ENCODE results near the gene ORMDL2. TPM values are rescaled to one million over a fixed set of nuclear protein-coding genes. Genes with fewer than 3 reads are reported as not detected.

The ORMDL2 gene
- total RNA-seq: 10 to 100 TPM in 2 of 4 donors, 1 to 10 TPM in 2; 8.3 to 15.7 (median 11.8) TPM

GRCh38 chr12:55817345-55818139, at the start of gene ORMDL2, which contains the start of gene SARNP:
TSS of gene ORMDL2 (plus strand) at chr12:55818041. CDS start at chr12:55819000, 959 bp downstream.
TSS of gene SARNP (minus strand) at chr12:55817724. CDS start at chr12:55817701, 23 bp downstream.
- WGBS: under 1% methylated on average over 35 of the region's 38 CpGs
- Histone ChIP-seq H3K27me3 (no peaks in the 10 kb centered on the region), H3K4me3 (peak within 1 kb of the TSS; percentile 70 to 81 (median 78)), H3K27ac (replicated peaks in 1 of 4) (peak within 1 kb of the TSS; percentile 88 to 91 (median 89)), H3K4me1 (peaks cover 34 to 57% (median 51%) of the 10 kb centered on the region in 4 donors), H3K9me3 (no peaks in the 10 kb centered on the region), H3K36me3 (peaks cover 17 to 57% (median 47%) of the 10 kb centered on the region in 4 donors)
- intact Hi-C loops (cut with DNase I): loop anchor here (5.0 kb wide), 1 partner anchor 80 kb away; no protein-coding TSS in a partner anchor
- peak; percentile 99 for DNase-seq (ENCODE audit: extremely low spot score)
- TF ChIP-seq POLR2AphosphoS5 (IDR thresholded peaks at IDR 0.05) (peak; percentile 90), CTCF (IDR thresholded peaks at IDR 0.05) (no peak), POLR2A (IDR thresholded peaks at IDR 0.05; ENCODE audit: low read depth) (peak; percentile 49)

GRCh38 chr12:55771736-55772135, 46.1 kb upstream of the ORMDL2 start:
- 69% methylated on average over 6 of the region's 6 CpGs for WGBS
- no peaks in the 10 kb centered on the region for H3K27me3 ChIP-seq
- TF ChIP-seq EP300 (IDR thresholded peaks at IDR 0.05) (no peak), CTCF (IDR thresholded peaks at IDR 0.05) (no peak), POLR2AphosphoS5 (IDR thresholded peaks at IDR 0.05) (no peak), POLR2A (IDR thresholded peaks at IDR 0.05; ENCODE audit: low read depth) (no peak)
- no peak overlapping the region for H3K27ac ChIP-seq (replicated peaks in 1 of 4)
- H3K4me1 ChIP-seq: peaks cover 0 to 6% (median 0%) of the 10 kb centered on the region in 4 donors
- intact Hi-C loops (cut with DNase I): no loop called here
- H3K9me3 ChIP-seq: no peaks in the 10 kb centered on the region
- no peak for DNase-seq (ENCODE audit: extremely low spot score)
- H3K4me3 ChIP-seq: no peak overlapping the region
- H3K36me3 ChIP-seq: peaks cover 0 to 59% (median 37%) of the 10 kb centered on the region in 4 donors

- Histone ChIP-seq H3K4me3 (no peak overlapping the region), H3K4me1 (peaks cover 0 to 2% (median 0%) of the 10 kb centered on the region in 4 donors), H3K27ac (replicated peaks in 1 of 4) (no peak overlapping the region), H3K27me3 (no peaks in the 10 kb centered on the region), H3K9me3 (no peaks in the 10 kb centered on the region), H3K36me3 (peaks cover 9 to 77% (median 62%) of the 10 kb centered on the region in 4 donors)
- intact Hi-C loops (cut with DNase I): no loop called here
- TF ChIP-seq CTCF (IDR thresholded peaks at IDR 0.05): no peak
- TF ChIP-seq POLR2AphosphoS5 (IDR thresholded peaks at IDR 0.05): no peak
- no peak for TF ChIP-seq EP300 (IDR thresholded peaks at IDR 0.05)
- TF ChIP-seq POLR2A (IDR thresholded peaks at IDR 0.05; ENCODE audit: low read depth): no peak
- no peak for DNase-seq (ENCODE audit: extremely low spot score)
- WGBS: 83% methylated on average over 3 of the region's 3 CpGs
Measured at GRCh38 chr12:55777856-55778255, 40.0 kb upstream of the ORMDL2 start.

- DNase-seq (ENCODE audit: extremely low spot score): no peak
- Histone ChIP-seq H3K4me1 (peaks cover 0 to 2% (median 0%) of the 10 kb centered on the region in 4 donors), H3K27ac (replicated peaks in 1 of 4) (no peak overlapping the region), H3K27me3 (no peaks in the 10 kb centered on the region), H3K36me3 (peaks cover 24 to 100% (median 85%) of the 10 kb centered on the region in 4 donors), H3K4me3 (no peak overlapping the region), H3K9me3 (no peaks in the 10 kb centered on the region)
- 65% methylated on average over 2 of the region's 2 CpGs for WGBS
- intact Hi-C loops (cut with DNase I): no loop called here
- TF ChIP-seq POLR2A (IDR thresholded peaks at IDR 0.05; ENCODE audit: low read depth) (no peak), CTCF (IDR thresholded peaks at IDR 0.05) (no peak), POLR2AphosphoS5 (IDR thresholded peaks at IDR 0.05) (no peak), EP300 (IDR thresholded peaks at IDR 0.05) (no peak)
Measured at GRCh38 chr12:55780685-55781084, 37.2 kb upstream of the ORMDL2 start.

Data from esophagus muscularis mucosa (tissue), 4 donors.